Measurements from ENCODE around the gene MARCKSL1. TPM values are rescaled to one million over a fixed set of nuclear protein-coding genes. Genes with fewer than 3 reads are reported as not detected.

MARCKSL1 gene
- total RNA-seq, 1 experiment from 2014 or later: 457 TPM

- H3K14ac ChIP-seq (ENCODE audit: insufficient read depth, low read length): no peak overlapping the region
- H3K18ac ChIP-seq (ENCODE audit: insufficient read length, low read depth, low read length): no peak overlapping the region
- H4K8ac ChIP-seq (replicated peaks; ENCODE audit: insufficient read length, low read depth, low read length): no peak overlapping the region
- H2AFZ ChIP-seq (ENCODE audit: low read length): no peak overlapping the region
- WGBS (ENCODE audit: extremely low coverage, insufficient read length, low lambda C conversion rate): no CpG with 5 or more reads among the region's 3 CpGs
- H3K23ac ChIP-seq (ENCODE audit: insufficient read length, low read depth, low read length): no peak overlapping the region
- H2BK120ac ChIP-seq (ENCODE audit: low read depth, low read length, poor library complexity, severe bottlenecking): no peak overlapping the region
- H3K27ac Mint-ChIP-seq: peak overlapping the region in 2 of 3 experiments; percentile 32 to 44; a peak in 3 of 7 replicates
- no peak overlapping the region for H3K4me3 Mint-ChIP-seq
- no peak overlapping the region for H2BK5ac ChIP-seq (ENCODE audit: insufficient read length, low read length)
- no peaks in the 10 kb centered on the region for H3K27me3 ChIP-seq (ENCODE audit: insufficient read depth, low read length)
- H2BK12ac ChIP-seq (ENCODE audit: insufficient read length, low read depth, low read length): no peak overlapping the region
- no peak overlapping the region for H3K4ac ChIP-seq (ENCODE audit: low read depth, low read length)
- H2AK5ac ChIP-seq (ENCODE audit: insufficient read length, low read length): no peak overlapping the region
- no peak overlapping the region for H3T11ph ChIP-seq (ENCODE audit: low read length)
- H3K27me3 Mint-ChIP-seq (ENCODE audit: low read depth): no peaks in the 10 kb centered on the region
- H3K9me3 ChIP-seq (ENCODE audit: control insufficient read depth, low read depth, low read length): no peaks in the 10 kb centered on the region
- no peak for TF ChIP-seq CTCF (conservative IDR thresholded peaks at IDR 0.05)
- H3K4me1 Mint-ChIP-seq: 0 out of 4 replicates have a peak, but pooled peaks cover 0 to 4% of the 10 kb centered on the region in 2 experiments
- H3K9me3 Mint-ChIP-seq: peaks cover 2 to 6% of the 10 kb centered on the region in 2 experiments; a peak in 3 of 5 replicates
- H3K9ac ChIP-seq (ENCODE audit: extremely low read depth, insufficient read length, low read length): no peak overlapping the region
- H3K27ac ChIP-seq (ENCODE audit: insufficient read length, low read depth, low read length): no peak overlapping the region
- no peak overlapping the region for H3K56ac ChIP-seq (ENCODE audit: insufficient read length, low read depth, low read length)
- H3K79me1 ChIP-seq (ENCODE audit: insufficient read depth, low read depth, low read length, poor library complexity, severe bottlenecking): peaks cover 8% of the 10 kb centered on the region
- H2BK15ac ChIP-seq (ENCODE audit: low read depth, low read length): no peak overlapping the region
- H4K20me1 ChIP-seq (ENCODE audit: control insufficient read depth, insufficient read depth, insufficient read length): no peaks in the 10 kb centered on the region
- H3K4me1 ChIP-seq (ENCODE audit: insufficient read depth, low read length): no peaks in the 10 kb centered on the region
- H4K91ac ChIP-seq (ENCODE audit: insufficient read length, low read depth, low read length): no peak overlapping the region
- no peak overlapping the region for H3K4me2 ChIP-seq (ENCODE audit: insufficient read depth, insufficient read length, low read length)
- H3K79me2 ChIP-seq (ENCODE audit: insufficient read depth, low read length): peaks cover 2% of the 10 kb centered on the region; the same call in 1 of the 2 replicates
- no peak overlapping the region for H2BK20ac ChIP-seq (ENCODE audit: low read depth, low read length, poor library complexity, severe bottlenecking)
- no peak overlapping the region for H4K5ac ChIP-seq (ENCODE audit: insufficient read length, low read depth, low read length)
- DNase-seq: no peak
- no peaks in the 10 kb centered on the region for H3K23me2 ChIP-seq (ENCODE audit: insufficient read length, low read depth, low read length, poor library complexity, severe bottlenecking)
- peaks cover 26 to 60% (median 44%) of the 10 kb centered on the region in 3 experiments for H3K36me3 Mint-ChIP-seq (ENCODE audit: insufficient read depth in 1 of 3, low read depth in 3 of 3)
These were observed 31.9 kb downstream of the MARCKSL1 start for GRCh38 chr1:32303997-32304622.

Measured in H9 (cell line).